GM21717 (cell line): Measurements from ENCODE around the gene EPAS1.

Experiments
- ATAC-seq: cut with Tn5 transposase; IDR thresholded peaks from one replicate; pipeline ENCODE4 v1.9.1; 2021; ENCODE audit warnings: mild to moderate bottlenecking, moderate library complexity; ENCODE audit not compliant: unreplicated experiment

Gene EPAS1

DNA sequence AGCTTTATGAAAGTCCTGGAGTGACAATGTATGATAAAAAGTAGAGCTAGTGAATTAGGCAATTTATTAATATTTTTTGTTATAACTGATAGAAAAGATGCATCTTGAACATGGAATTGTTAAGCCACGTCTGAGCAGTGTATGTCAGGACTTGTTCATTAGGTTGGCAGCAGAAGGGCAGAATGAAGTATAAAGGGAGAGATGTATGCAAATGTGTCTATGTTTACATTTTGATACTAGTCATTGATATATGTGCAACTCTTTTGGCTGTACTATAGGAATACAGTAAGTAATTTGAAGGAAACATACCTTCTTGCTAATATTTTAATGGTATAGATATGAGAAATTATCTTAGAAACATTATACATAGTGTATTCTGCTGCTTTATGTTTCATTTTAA, 133.2 kb downstream of the EPAS1 start:
- no peak for ATAC-seq

DNA sequence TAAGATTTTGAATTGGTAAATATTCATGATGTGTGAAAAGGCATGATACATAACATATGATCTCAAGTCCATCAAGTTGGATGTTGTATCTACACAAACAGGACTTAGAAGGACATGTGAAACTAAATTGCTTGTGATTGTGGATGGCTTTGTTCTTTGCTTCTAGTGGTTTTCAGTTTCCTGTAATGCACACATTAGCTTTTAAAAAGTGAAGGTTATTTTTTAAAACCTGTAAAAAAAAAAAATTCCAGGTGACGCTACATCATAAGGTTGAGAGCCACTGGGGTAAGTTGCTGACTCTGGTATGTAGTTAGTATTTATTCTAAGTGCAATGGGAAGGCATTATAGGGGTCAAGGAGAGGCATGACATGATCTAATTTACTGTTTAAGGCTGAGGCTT, 133.8 kb downstream of the EPAS1 start:
- no peak for ATAC-seq

DNA sequence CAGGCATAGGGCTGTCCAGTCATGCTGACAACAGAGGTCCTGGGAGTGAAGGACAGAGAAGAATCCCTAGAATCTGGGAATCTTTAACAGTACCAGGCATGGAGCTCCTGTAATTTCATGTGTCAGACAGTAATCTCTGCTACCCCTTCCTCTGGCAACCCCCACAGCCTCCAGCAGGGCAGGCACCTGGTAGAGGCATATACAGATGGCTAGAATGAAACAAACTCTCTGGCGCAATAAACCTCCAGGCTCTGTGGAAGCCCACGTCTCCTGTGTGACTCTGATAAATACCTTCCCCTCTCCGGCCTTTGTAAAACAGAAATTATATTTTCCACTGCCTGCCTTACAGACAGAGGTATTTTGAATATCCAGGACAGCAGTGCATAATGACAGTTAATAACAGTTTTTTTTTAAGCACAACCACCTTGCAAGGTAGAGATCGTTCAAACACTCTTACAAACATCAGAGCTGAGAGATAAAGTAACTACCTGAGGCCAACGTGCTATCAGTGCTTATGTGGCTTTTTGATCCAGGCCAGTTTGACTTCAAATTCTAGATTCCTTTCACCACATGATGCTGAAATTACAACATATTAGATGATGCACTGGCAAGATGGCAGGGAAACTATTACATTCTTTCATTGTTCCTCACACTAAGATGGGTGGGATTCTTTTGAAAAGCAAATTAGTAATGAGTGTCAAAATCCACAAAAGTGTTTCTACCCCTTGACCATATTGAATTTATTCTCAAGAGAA, 134.5 kb downstream of the EPAS1 start:
- ATAC-seq, result no peak

DNA sequence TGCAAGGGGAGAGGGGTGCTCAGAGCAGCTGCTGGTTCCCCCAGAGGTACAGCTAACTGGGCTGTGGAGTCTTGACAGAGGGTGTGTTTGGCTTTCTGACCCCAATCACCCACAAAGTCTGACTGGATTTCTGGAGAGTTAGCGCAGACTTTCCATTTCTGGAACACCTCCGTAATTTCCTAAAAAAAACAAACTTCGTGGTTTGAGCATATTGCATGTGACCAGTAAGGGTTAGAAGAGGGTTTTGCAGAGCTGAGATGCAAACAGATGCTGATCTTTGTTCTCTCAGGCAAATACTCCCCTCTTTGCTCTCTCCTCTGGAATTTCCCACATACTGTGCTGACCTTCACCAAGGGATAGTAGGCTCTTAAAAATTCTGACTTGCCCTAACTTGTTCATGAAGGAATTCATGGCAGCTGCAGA, 137.7 kb downstream of the EPAS1 start:
- no peak for ATAC-seq

DNA sequence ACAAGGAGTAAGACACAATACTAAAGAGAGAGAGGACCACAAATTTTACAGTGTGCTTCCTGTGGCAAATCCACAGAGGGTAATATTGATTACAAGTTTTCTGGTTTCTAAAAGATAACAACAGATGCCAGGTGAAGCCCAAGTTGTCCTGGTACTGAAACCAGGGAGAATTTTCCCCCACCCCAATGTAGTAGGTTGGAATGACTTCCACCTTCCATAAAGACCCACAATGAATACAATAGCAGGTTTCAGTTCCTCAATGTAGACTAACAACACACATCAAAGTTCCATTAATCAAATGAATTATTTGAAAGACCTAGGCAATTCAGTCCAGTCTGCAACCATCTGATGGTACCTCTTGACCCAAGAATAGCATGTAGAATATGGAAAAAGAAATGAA, 138.1 kb downstream of the EPAS1 start:
- ATAC-seq, result no peak

DNA sequence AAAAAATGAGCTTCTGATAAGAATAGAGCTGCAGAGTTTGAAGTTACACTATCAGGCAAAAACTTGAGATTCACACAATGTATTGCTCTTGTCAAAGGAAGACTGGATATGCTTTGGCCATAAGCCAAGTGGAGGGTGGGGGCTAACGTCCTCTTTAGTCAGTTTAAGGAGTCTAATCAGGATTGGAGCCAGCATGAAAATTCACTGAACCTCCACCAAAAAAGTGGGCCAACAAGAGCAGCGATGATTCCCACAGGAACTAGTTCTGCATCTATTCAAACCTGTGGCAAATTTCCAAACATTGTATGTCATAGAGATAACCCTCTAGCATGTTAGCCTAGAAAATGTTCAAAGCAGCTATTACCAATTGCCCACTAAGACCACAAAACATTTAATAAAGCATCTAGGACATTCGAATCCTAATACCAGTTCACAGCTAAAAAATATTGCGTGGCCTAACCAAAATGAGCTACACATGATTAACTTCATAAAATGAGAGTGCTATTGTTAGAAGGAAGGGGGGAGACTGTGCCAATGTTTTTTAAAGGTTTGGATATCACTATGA, 138.7 kb downstream of the EPAS1 start:
- ATAC-seq, result no peak
